Measurements from ENCODE around the gene GTF2H4.

- TF ChIP-seq, protein P1, sequence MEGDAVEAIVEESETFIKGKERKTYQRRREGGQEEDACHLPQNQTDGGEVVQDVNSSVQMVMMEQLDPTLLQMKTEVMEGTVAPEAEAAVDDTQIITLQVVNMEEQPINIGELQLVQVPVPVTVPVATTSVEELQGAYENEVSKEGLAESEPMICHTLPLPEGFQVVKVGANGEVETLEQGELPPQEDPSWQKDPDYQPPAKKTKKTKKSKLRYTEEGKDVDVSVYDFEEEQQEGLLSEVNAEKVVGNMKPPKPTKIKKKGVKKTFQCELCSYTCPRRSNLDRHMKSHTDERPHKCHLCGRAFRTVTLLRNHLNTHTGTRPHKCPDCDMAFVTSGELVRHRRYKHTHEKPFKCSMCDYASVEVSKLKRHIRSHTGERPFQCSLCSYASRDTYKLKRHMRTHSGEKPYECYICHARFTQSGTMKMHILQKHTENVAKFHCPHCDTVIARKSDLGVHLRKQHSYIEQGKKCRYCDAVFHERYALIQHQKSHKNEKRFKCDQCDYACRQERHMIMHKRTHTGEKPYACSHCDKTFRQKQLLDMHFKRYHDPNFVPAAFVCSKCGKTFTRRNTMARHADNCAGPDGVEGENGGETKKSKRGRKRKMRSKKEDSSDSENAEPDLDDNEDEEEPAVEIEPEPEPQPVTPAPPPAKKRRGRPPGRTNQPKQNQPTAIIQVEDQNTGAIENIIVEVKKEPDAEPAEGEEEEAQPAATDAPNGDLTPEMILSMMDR (conservative IDR thresholded peaks at IDR 0.05; ENCODE audit: low read depth, low read length): no peak
- no peak for TF ChIP-seq EZH2 (IDR thresholded peaks at IDR 0.05; ENCODE audit: borderline replicate concordance, low read depth, low read length, poor library complexity, severe bottlenecking)
Observed at GRCh38 chr6:30955367-30956042, 47.5 kb downstream of the GTF2H4 start.
